Mesenteric fat pad (tissue), 1 donor: ENCODE data around the gene COL20A1. TPM values are rescaled to one million over a fixed set of nuclear protein-coding genes. Genes with fewer than 3 reads are reported as not detected.

Experiments
- DNase-seq: peaks from one replicate; pipeline ENCODE4 v3.0.0-alpha.2; 2020; ENCODE audit warnings: low spot score
- total RNA-seq: library from RNA; stranded (reverse); fragmentation: NEBNext Ultra II Directional; extraction: Animal tissue kit (Norgen Biotek cat#: 25700); gene quantifications from one replicate; pipeline ENCODE4 v1.2.1, GENCODE V29; 2021
- donor health status: DM: yes; HTN: yes; CAD: no.

The COL20A1 gene
- total RNA-seq, 1 donor from 2014 or later = not detected

GRCh38 chr20:63319164-63320040 lies 26.4 kb downstream of the COL20A1 start:
- DNase-seq = no peak

- DNase-seq = no peak
Measured at GRCh38 chr20:63320041-63320511, 27.1 kb downstream of the COL20A1 start.

- DNase-seq = no peak
Measured at GRCh38 chr20:63320616-63321147, 27.7 kb downstream of the COL20A1 start.

GRCh38 chr20:63321148-63321831 lies 28.3 kb downstream of the COL20A1 start:
- no peak for DNase-seq

- DNase-seq = no peak
Measured at GRCh38 chr20:63322146-63322932, 29.4 kb downstream of the COL20A1 start.

- DNase-seq = no peak
Measured at GRCh38 chr20:63322933-63323273, 29.9 kb downstream of the COL20A1 start.

GRCh38 chr20:63323357-63323981 lies 30.5 kb downstream of the COL20A1 start:
- DNase-seq = no peak

GRCh38 chr20:63325021-63325471 lies 32.1 kb downstream of the COL20A1 start:
- DNase-seq = no peak

GRCh38 chr20:63325554-63326313 lies 32.7 kb downstream of the COL20A1 start:
- DNase-seq = no peak

GRCh38 chr20:63326314-63327230 lies 33.6 kb downstream of the COL20A1 start:
- no peak for DNase-seq

- no peak for DNase-seq
Measured at GRCh38 chr20:63327231-63327745, 34.3 kb downstream of the COL20A1 start.

GRCh38 chr20:63328026-63328700 lies 35.2 kb downstream of the COL20A1 start:
- no peak for DNase-seq

- no peak for DNase-seq
Measured at GRCh38 chr20:63328718-63329275, 35.8 kb downstream of the COL20A1 start.

GRCh38 chr20:63329331-63330083 lies 36.5 kb downstream of the COL20A1 start:
- DNase-seq = no peak

GRCh38 chr20:63330084-63330760 lies 37.2 kb downstream of the COL20A1 start:
- no peak for DNase-seq

GRCh38 chr20:63330940-63331339 lies 38.0 kb downstream of the COL20A1 start:
- no peak for DNase-seq
